ENCODE results near the gene TRIM32.

DNA sequence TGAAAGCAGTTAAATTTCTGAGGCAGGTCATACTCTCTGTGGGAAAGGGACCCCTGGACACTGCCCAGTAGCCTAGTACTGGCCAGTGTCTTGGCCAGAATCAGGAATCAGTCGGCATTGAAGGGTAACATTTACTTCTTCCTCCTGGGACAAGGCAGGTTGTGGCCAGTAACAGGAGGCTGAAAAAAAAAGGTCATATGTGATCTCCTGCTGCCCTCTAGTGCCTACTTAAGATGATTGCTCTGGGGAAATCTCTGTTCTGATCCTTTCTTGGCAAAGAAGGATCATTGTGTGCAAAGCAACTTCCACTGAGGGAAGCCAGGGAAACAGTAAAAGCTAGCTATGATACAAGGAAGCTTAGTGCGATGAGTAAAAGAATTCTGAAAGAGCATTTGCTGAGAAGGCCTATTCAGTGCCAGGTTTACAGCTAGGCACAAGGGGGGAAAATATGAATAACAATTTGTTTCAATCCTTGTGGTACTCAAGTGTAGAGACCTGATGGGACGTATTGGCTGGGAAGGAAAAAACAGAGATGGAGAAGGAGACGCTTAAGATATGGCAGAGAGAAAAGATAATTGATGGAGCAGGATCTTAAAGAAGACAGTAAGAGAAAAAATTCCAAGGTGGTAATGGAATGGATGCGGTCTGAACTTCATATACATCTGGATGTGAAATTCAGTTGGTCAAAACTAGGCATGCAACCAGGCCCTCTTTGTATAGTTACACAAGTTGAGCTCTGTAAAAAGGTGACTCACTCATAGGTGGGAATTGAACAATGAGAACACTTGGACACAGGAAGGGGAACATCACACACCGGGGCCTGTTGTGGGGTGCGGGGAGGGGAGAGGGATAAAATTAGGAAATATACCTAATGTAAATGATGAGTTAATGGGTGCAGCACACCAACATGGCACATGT lies 25.8 kb upstream of the TRIM32 start:
- TF ChIP-seq, protein P1, sequence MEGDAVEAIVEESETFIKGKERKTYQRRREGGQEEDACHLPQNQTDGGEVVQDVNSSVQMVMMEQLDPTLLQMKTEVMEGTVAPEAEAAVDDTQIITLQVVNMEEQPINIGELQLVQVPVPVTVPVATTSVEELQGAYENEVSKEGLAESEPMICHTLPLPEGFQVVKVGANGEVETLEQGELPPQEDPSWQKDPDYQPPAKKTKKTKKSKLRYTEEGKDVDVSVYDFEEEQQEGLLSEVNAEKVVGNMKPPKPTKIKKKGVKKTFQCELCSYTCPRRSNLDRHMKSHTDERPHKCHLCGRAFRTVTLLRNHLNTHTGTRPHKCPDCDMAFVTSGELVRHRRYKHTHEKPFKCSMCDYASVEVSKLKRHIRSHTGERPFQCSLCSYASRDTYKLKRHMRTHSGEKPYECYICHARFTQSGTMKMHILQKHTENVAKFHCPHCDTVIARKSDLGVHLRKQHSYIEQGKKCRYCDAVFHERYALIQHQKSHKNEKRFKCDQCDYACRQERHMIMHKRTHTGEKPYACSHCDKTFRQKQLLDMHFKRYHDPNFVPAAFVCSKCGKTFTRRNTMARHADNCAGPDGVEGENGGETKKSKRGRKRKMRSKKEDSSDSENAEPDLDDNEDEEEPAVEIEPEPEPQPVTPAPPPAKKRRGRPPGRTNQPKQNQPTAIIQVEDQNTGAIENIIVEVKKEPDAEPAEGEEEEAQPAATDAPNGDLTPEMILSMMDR (IDR thresholded peaks at IDR 0.05) = peak in 5 of 6 experiments; percentile 52 to 76 (median 70)
- TF ChIP-seq POLR2A (IDR thresholded peaks at IDR 0.05) = no peak

All from thyroid gland (tissue), 4 donors.